GM18951 (cell line): ENCODE data around the gene FIG4.

ENCODE experiments used
- POLR2A ChIP-seq: IDR thresholded peaks from 4 replicates; pipeline ENCODE4 v1.6.1; 2011; ENCODE audit warnings: mild to moderate bottlenecking; ENCODE audit not compliant: insufficient read length, insufficient read depth; ENCODE audit errors: extremely low read depth
- in situ Hi-C: fragments of 300-500 bp; cut with MboI; formaldehyde crosslinking; loops from one replicate; pipeline ENCODE4 v1.12.0; 2022; ENCODE audit warnings: low sequenced_read_pairs, mixed read lengths, inconsistent platforms; ENCODE audit not compliant: unreplicated experiment

The FIG4 gene

GRCh38 chr6:109783250-109783986, 92.3 kb downstream of the FIG4 start:
- in situ Hi-C loops = no loop called here
- TF ChIP-seq POLR2A = no peak

- TF ChIP-seq POLR2A = no peak
- in situ Hi-C loops = no loop called here
Measured at GRCh38 chr6:109787312-109787711, 96.2 kb downstream of the FIG4 start.

GRCh38 chr6:109788687-109789086, 97.6 kb downstream of the FIG4 start:
- no peak for TF ChIP-seq POLR2A

GRCh38 chr6:109790131-109790530, 99.0 kb downstream of the FIG4 start:
- in situ Hi-C loops = no loop called here

More at GRCh38 chr6:109788687-109789086, 97.6 kb downstream of the FIG4 start:
- in situ Hi-C loops = no loop called here

DNA sequence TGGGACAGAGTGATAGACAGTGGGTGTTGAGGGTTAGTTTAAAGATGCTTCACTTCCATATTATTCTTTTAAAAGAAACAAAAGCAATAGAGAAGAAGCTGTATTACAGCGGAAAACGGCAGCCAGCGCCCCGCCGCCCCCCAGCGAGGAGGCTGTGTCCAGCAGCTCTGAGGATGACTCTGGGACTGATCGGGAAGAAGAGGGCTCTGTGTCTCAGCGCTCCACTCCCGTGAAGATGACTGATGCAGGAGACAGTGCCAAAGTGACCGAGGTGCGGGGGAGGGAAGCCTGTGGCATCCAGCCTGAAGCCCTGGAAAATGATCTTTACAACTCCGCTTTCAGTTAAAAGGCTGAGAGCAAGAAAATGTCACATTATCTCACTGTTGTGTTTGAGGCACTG, 100.2 kb downstream of the FIG4 start:
- no peak for TF ChIP-seq POLR2A
- in situ Hi-C loops = no loop called here

More at GRCh38 chr6:109790131-109790530, 99.0 kb downstream of the FIG4 start:
- no peak for TF ChIP-seq POLR2A

DNA sequence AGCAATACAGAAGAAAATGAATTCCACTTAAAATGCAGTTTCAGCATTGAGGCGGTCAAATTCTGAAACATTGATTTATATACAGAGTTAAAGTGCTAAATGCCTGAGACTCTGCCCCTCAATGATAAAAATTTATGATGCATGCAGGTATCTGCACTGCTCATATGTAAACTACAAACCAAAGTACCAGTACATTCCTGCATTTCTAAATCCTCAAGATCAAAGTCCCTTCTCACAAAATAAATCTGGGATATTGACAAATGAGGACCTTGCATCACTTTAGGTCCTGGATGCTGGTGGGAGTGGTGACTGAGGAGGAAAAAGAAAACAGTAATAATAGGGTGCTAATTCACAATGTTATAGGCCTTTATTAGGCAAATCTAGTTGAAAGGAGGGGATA, 101.9 kb downstream of the FIG4 start:
- no peak for TF ChIP-seq POLR2A
- in situ Hi-C loops = no loop called here

- no peak for TF ChIP-seq POLR2A
- in situ Hi-C loops = no loop called here
Measured at GRCh38 chr6:109793792-109794191, 102.7 kb downstream of the FIG4 start.

DNA sequence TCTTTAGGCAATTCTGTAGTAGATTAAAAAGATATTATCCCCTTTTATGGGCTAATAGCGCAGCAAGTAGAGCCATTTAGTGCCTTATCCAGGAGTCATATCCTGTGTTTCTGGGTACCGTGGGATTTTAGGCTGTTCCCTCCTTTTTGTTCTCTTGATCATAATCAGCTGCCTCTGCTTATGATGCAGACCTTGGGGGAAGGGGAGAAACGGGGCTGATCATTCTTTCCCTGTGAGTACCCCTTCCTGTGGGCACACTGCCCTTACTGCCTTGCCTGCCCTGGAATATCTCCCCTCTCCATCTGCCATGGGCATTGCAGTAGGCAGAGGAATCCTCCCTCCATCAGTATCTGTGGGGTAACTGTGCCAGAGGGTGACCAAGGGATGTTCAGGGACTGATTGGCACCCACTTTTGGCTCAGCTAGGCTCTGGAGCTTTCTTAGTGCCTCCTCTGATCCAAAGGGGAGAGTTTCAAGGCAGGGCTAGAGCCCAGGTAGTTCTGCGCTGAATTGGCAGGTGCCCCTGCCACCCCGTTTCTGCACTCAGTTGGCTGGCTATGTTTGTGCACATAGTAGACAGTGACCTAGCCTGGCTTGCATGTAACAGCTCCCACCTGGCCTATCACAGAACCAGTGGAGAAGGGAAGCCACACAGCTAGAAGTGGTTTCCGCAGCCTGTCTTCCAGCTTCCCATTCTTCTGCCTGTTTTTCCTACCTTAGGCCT, 103.3 kb downstream of the FIG4 start:
- no peak for TF ChIP-seq POLR2A
- in situ Hi-C loops = no loop called here

- TF ChIP-seq POLR2A = no peak
- in situ Hi-C loops = no loop called here
Measured at GRCh38 chr6:109795994-109796555, 105.0 kb downstream of the FIG4 start.

- TF ChIP-seq POLR2A = no peak
- in situ Hi-C loops = no loop called here
Measured at GRCh38 chr6:109799129-109799528, 108.0 kb downstream of the FIG4 start.

DNA sequence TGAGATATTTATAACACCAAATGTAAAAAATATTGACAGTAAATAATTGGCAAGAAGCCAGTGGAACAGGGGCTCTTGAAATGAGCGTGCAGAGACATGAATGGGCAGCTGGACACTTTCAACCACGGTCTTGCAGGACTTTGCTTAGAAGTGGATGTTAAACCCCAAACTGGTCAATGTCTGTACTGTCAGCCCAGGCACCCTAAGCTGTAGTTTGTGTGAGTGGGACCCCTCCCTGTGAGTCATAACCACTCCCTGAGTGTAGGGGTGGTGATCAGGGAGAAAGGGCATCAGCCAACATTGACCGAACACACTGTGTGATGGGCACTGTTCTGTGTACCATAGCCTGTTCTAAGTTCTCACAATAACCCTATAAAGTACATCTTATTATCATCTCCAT, 108.6 kb downstream of the FIG4 start:
- in situ Hi-C loops = no loop called here
- TF ChIP-seq POLR2A = no peak

DNA sequence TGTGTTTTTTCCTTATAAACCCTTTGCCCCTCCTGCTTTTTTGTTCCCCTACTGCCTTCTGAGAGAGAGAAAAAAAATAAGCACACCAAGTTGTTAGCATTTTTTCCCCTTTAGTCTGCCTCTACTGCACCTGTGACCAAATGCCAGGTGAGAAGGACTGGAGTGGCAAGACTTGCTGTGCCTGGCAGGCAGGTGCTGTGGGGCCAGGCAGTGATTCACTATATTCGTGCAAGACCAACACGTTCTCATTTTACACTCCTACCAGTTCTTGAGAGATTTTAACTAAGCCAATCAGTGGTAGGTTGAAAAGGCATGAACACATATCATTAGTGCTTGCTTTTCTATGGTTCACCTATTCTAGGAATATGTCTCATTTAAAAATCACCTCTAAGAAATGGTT, 109.7 kb downstream of the FIG4 start:
- in situ Hi-C loops = no loop called here

DNA sequence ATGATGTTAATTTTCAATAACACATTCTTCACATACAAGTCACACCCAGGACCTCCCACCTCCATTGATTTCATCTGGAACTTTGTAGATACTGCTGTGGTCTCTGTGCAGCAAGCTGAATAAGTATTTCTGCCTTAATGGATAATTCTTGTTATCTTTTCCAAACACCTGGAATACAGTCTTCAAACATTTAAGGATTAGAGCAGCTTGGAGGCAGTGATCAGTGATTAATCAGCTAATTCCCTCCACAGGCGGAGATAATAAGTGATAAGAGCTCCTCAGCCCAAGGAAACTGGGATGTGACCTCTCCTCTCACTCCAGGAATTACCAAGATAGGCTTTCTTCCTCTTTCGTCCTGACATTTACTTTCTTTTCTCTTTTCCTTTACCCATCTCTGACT, 110.7 kb downstream of the FIG4 start:
- in situ Hi-C loops = no loop called here
- TF ChIP-seq POLR2A = no peak

More for the DNA sequence above, 109.7 kb downstream of the FIG4 start:
- TF ChIP-seq POLR2A = no peak

GRCh38 chr6:109804020-109804419, 112.9 kb downstream of the FIG4 start:
- TF ChIP-seq POLR2A = no peak
- in situ Hi-C loops = no loop called here
